Middle frontal gyrus (tissue), 1 donor: ENCODE measurements around the gene PPA2.

Source experiments
- DNase-seq: peaks from one replicate; pipeline ENCODE4 v3.0.0-alpha.2; 2015; ENCODE audit warnings: low spot score; ENCODE audit errors: extremely low spot score

PPA2 gene

DNA sequence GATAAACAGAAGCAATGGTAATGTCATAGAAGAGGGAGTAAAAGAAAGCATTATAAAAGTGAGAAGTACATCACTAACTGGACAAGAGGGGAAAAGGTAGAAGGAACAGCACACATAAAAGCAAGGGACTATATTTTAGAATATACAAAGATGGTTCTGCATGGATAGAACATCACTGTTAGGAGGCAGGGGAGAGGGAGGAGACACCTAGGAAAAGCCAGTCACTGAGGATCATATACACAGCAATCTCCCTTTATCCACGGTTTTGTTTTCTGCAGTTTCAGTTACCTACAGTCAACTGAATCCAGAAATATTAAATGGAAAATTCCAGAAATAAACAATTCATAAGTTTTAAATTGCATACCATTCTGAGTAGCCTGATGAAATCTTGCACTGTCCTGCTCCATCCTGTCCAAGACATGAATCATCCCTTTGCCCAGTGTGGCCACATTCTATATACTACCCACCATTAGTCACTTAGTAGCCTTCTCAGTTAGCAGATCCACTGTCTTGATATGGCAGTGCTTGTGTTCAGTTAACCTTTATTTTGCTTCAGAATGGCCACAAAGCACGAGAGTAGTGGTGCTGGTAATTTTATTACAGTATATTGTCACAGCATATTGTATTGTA is 74.2 kb downstream of the PPA2 start:
- DNase-seq: no peak

DNA sequence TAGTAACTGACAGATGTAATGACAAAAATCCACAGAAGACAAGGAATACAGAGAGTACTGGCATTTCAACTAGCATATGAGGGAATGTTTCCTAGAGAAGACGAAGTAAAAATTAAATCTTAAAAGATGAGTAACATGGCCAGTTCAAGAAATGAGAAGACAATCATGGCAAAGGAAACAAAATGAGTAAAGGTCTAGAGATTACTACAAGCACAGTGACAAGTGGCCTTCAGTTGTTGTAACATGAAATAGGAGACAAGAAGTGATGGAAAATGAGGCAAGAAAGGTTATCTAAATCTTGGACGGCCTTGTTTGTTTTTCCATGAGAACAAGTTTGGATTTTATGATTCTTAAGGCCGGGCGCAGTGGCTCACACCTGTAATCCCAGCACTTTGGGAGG is 81.0 kb downstream of the PPA2 start:
- DNase-seq: no peak

- no peak for DNase-seq
These were observed 84.7 kb downstream of the PPA2 start for GRCh38 chr4:105389167-105389566.

- no peak for DNase-seq
These were observed 86.4 kb downstream of the PPA2 start for GRCh38 chr4:105387466-105387865.

GRCh38 chr4:105386012-105386411 is 87.8 kb downstream of the PPA2 start:
- no peak for DNase-seq

GRCh38 chr4:105374071-105374470 is 99.8 kb downstream of the PPA2 start:
- no peak for DNase-seq

DNA sequence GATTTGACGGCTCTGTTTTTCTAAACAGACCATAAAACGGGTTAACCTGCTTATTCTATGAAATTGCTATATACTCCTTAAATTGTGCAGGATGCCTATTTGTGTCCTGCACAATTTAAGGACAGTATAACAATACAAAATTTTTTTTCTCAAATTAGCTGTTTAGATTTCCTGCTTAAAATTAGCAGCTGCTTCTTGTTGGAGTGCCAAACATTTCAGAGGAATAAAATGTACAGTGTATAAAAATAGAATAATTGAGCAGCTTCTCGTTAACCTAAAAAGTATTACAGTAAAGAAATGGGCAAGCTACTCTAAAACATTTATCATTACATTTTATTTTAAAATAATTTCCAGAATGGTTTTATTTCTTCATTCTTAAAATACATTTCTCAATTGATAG is 100.5 kb downstream of the PPA2 start:
- no peak for DNase-seq

GRCh38 chr4:105369988-105370387 is 103.9 kb downstream of the PPA2 start:
- DNase-seq: no peak

DNA sequence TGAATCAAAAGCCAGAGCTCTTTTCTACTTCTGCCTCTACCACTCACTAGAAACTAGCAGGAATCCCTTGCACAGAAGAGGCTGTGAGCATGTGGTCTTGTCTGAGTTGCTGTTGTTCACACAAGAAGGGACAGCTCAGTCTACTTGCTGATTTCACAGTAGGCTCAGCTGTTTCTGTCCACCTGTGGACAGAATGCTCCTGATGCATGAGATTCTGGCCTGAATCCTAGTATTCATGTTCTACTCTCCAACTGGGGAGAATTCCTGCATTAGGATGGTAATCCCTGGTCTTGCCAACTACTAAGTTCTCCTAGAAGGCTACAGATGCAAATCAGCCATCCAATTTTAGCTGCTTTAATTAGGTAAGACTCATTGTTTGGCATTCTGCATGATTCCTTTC is 112.8 kb downstream of the PPA2 start:
- DNase-seq: no peak

- no peak for DNase-seq
These were observed 116.4 kb downstream of the PPA2 start for GRCh38 chr4:105357258-105357980.

GRCh38 chr4:105356194-105356593 is 117.7 kb downstream of the PPA2 start:
- DNase-seq: no peak

DNA sequence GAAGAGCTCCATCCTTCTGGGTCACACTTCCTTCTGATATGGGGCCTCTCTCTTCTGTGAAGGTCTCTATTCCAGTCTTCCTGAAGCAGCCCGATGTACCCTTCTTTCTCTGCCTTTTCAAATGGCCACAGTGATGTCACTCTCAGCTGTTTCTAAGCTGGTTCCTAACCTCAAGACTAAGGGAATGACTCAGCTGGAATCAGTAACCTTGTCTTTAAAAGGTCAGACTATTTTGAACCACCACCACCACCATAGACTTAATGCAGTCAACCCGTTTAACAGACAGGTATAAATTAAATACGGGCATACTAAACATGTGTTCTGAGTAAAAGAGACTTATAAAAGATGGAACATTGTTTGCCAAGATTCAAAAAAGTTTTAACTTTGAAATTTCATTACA is 121.0 kb downstream of the PPA2 start:
- no peak for DNase-seq

DNA sequence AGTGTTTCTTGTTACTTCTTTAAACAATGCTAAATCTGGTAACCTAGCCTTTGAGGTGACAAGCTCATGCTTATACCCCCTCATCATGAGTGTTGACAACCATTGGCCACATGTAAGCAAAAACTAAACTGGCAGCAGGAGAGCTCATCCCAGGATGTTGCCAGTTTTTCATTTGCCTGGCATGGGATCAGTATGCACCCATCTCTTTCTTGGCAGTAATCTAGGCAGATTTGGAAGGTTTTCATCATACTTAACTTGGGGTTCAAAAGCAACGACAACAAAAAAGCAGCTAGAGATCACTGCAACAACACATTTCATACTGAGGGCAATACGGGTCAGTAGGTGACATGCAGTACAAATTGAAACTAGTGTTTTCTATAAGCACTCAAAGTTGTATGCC is 122.0 kb downstream of the PPA2 start:
- no peak for DNase-seq

GRCh38 chr4:105350859-105351490 is 122.9 kb downstream of the PPA2 start:
- DNase-seq: no peak

DNA sequence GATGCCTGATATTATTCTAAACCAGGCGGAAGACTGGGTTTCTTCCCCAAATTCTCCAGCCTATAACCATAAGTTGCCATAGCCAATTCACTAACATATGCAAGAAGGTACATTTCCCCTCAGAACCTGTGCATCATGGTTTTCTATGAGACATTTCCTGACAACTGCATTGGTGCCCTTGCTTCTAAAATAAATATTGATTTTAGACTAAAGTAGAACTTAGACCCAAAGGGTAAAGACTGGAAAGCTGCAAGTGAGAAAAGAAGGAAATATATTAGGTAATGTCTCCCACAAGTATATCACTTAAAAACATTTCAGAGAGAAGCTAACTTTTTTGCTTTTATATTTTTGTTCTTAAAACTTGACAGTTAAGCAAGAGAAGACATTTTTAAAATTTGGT is 125.1 kb downstream of the PPA2 start:
- no peak for DNase-seq

- no peak for DNase-seq
These were observed 127.0 kb downstream of the PPA2 start for GRCh38 chr4:105346869-105347268.

- no peak for DNase-seq
These were observed 128.0 kb downstream of the PPA2 start for GRCh38 chr4:105345838-105346237.

- no peak for DNase-seq
These were observed 128.5 kb downstream of the PPA2 start for GRCh38 chr4:105345358-105345757.

- no peak for DNase-seq
These were observed 129.7 kb downstream of the PPA2 start for GRCh38 chr4:105344141-105344540.

DNA sequence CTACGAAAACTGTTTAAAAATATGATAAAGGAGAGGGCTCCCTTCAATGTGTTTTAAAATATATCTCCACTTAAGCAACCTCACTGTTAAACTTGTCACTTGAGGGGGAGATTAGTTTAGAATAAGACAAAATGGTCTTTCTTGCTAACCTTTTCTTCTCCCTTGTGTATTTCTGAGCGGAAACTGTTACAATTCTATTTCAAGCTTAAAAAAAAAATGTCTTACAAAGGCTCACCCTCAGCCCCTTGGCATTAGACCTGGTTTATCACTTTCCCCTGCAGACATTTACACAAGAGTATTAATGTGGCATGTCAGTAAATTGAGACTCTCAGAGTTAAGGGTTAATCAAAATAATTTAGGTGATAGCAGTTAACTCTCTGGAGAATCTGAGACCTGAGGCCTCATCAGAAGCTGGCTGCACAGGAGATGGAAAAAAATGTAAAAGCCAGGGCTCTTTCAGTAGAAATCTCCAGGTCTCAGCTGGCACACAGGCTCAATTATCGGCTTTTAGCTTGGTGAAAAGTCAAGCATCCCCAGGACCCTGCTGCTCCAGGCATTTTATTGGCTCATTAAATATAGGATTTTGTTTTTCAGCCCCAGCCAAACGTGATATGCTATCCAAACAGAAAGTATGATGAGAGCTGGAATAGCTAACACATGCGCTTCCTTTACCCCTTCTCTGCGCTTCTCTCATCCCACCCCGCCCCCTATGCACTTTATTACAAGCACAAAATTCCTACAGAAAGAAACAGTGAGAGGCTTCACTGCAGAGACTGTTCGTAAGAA is 130.5 kb downstream of the PPA2 start:
- DNase-seq: no peak

DNA sequence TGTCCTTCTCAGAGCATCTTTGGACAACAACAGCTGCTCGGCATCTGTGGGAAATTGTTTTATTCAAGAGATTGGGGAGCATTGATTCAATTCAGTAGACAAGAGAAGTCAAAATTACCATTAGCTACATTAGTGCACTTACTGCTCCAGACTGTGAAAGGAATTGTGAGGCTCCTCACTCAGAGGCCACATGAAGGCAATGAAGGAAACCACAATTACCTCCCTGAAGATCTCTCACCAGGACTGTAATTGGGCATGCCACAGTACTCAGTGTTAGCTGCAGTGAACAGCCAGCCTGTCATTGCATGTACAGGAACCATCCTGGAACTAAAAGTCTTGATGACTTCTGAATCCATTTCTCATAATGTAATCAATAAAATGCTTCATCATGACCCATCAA is 144.8 kb downstream of the PPA2 start:
- DNase-seq: no peak

GRCh38 chr4:105327956-105328355 is 145.9 kb downstream of the PPA2 start:
- DNase-seq: no peak
